Hepatocyte (in vitro differentiated cells): Measurements from ENCODE around the gene XPO6.

Source experiments
- CTCF ChIP-seq: fragments of 200-600 bp; sonication (generic); IDR thresholded peaks from 2 replicates; pipeline ENCODE4 v1.5.1; 2016; ENCODE audit warnings: antibody characterized with exemption, mild to moderate bottlenecking; ENCODE audit not compliant: poor library complexity
- EZH2 ChIP-seq: fragments of 200-600 bp; sonication (generic); IDR thresholded peaks from 2 replicates; pipeline ENCODE4 v1.6.1; 2016; ENCODE audit warnings: antibody characterized with exemption, mild to moderate bottlenecking, borderline replicate concordance
- EZH2phosphoT487 ChIP-seq: fragments of 200-600 bp; sonication (generic); IDR thresholded peaks from one replicate; pipeline ENCODE4 v1.6.1; 2018; ENCODE audit warnings: antibody characterized with exemption, mild to moderate bottlenecking, low read depth, moderate library complexity; ENCODE audit not compliant: unreplicated experiment, severe bottlenecking

- TF ChIP-seq CTCF: no peak
- TF ChIP-seq EZH2phosphoT487: no peak
- no peak for TF ChIP-seq EZH2
Observed at GRCh38 chr16:28110074-28110473, 101.7 kb downstream of the XPO6 start.
